NCI-H748 (cell line): Measurements from ENCODE around the gene MLXIP.
"Not testable (repeated sequence)": the region's sequence is repeated elsewhere in the genome, so short reads cannot be mapped to it uniquely, and the experiment has no call there.

Experiments
- DNase-seq: peaks from one replicate; lab custom pipeline; 2025; ENCODE audit not compliant: unreplicated experiment; lab: John Stamatoyannopoulos, UW

The MLXIP gene

GRCh38 chr12:122145505-122146330 is 67.2 kb downstream of the MLXIP start:
- DNase-seq = no peak

- no peak for DNase-seq
Observed at GRCh38 chr12:122147514-122148290, 69.1 kb downstream of the MLXIP start.

GRCh38 chr12:122148657-122149056 is 70.1 kb downstream of the MLXIP start:
- DNase-seq = no peak

GRCh38 chr12:122150127-122150681 is 71.6 kb downstream of the MLXIP start:
- no peak for DNase-seq

- no peak for DNase-seq
Observed at GRCh38 chr12:122152754-122153153, 74.2 kb downstream of the MLXIP start.

- no peak for DNase-seq
Observed at GRCh38 chr12:122155705-122156104, 77.1 kb downstream of the MLXIP start.

- no peak for DNase-seq
Observed at GRCh38 chr12:122158700-122159285, 80.2 kb downstream of the MLXIP start.

- DNase-seq = no peak
Observed at GRCh38 chr12:122159882-122160281, 81.3 kb downstream of the MLXIP start.

- DNase-seq = no peak
Observed at GRCh38 chr12:122160761-122161160, 82.2 kb downstream of the MLXIP start.

- no peak for DNase-seq
Observed at GRCh38 chr12:122161682-122162081, 83.1 kb downstream of the MLXIP start.

GRCh38 chr12:122162976-122163375 is 84.4 kb downstream of the MLXIP start:
- no peak for DNase-seq

- DNase-seq = no peak
Observed at GRCh38 chr12:122166422-122167349, 88.1 kb downstream of the MLXIP start.

GRCh38 chr12:122167356-122167925 is 88.9 kb downstream of the MLXIP start:
- no peak for DNase-seq

GRCh38 chr12:122168492-122168891 is 89.9 kb downstream of the MLXIP start:
- no peak for DNase-seq

- no peak for DNase-seq
Observed at GRCh38 chr12:122171399-122171798, 92.8 kb downstream of the MLXIP start.

GRCh38 chr12:122172262-122172939 is 93.8 kb downstream of the MLXIP start:
- DNase-seq = no peak

- DNase-seq = no peak
Observed at GRCh38 chr12:122174155-122174845, 95.7 kb downstream of the MLXIP start, which contains the start of gene IL31. Gene IL31, minus strand, starts transcription at chr12:122174221. Its CDS starts 49 bp downstream, at chr12:122174172.

- DNase-seq = not testable (repeated sequence)
Observed at GRCh38 chr12:122176473-122176872, 97.9 kb downstream of the MLXIP start.
